GM19372 (cell line): ENCODE results near the gene NDOR1.
"Not testable (repeated sequence)": the region's sequence is repeated elsewhere in the genome, so short reads cannot be mapped to it uniquely, and the experiment has no call there.

Experiments
- ATAC-seq: cut with Tn5 transposase; IDR thresholded peaks from one replicate; pipeline ENCODE4 v1.9.1; 2021; ENCODE audit warnings: mild to moderate bottlenecking, low read depth, moderate library complexity; ENCODE audit not compliant: unreplicated experiment

NDOR1 gene

GRCh38 chr9:137240841-137241489, 35.5 kb downstream of the NDOR1 start, which contains the start of gene TUBB4B:
Gene TUBB4B (plus strand): TSS chr9:137241287. CDS start chr9:137241361, 74 bp downstream.
- peak; percentile 55 for ATAC-seq

GRCh38 chr9:137241490-137242268, 36.2 kb downstream of the NDOR1 start:
- ATAC-seq = no peak

GRCh38 chr9:137242269-137243203, 37.0 kb downstream of the NDOR1 start:
- no peak for ATAC-seq

GRCh38 chr9:137243266-137243625, 37.7 kb downstream of the NDOR1 start:
- ATAC-seq = not testable (repeated sequence)

GRCh38 chr9:137243626-137244485, 38.4 kb downstream of the NDOR1 start:
- ATAC-seq = no peak

GRCh38 chr9:137244486-137245449, 39.3 kb downstream of the NDOR1 start:
- no peak for ATAC-seq

- ATAC-seq = no peak
Observed at GRCh38 chr9:137245450-137246421, 40.2 kb downstream of the NDOR1 start.

- ATAC-seq = no peak
Observed at GRCh38 chr9:137247135-137247915, 41.8 kb downstream of the NDOR1 start.

GRCh38 chr9:137247916-137248175, 42.3 kb downstream of the NDOR1 start:
- ATAC-seq = no peak

- ATAC-seq = no peak
Observed at GRCh38 chr9:137250329-137251193, 45.1 kb downstream of the NDOR1 start.

- no peak for ATAC-seq
Observed at GRCh38 chr9:137251194-137251461, 45.6 kb downstream of the NDOR1 start, which contains the start of gene STPG3. Gene STPG3 (plus strand): TSS chr9:137251286. CDS start chr9:137251287, 1 bp downstream.

GRCh38 chr9:137251490-137252268, 46.2 kb downstream of the NDOR1 start:
- no peak for ATAC-seq

GRCh38 chr9:137252555-137253506, 47.3 kb downstream of the NDOR1 start:
- ATAC-seq = no peak
